Activated T-cell treated with anti-CD3 and anti-CD28 coated beads, Interleukin-2, amount 50 U/mL, for 4 hours (primary cell): ENCODE results near the gene AMD1. TPM values are rescaled to one million over a fixed set of nuclear protein-coding genes. Genes with fewer than 3 reads are reported as not detected.
"Not testable (repeated sequence)": the region's sequence is repeated elsewhere in the genome, so short reads cannot be mapped to it uniquely, and the experiment has no call there.

Experiments used
- ATAC-seq, 2 donors: fragments of 200-7000 bp; cut with Tn5 transposase; one replicate each; pipeline ENCODE4 v1.10.0; 2021
- DNase-seq: peaks from one replicate; pipeline ENCODE4 v3.0.0-alpha.2; 2020
- H3K27me3 Mint-ChIP-seq: one replicate; pipeline ENCODE4 v1.8.0; 2021; ENCODE audit warnings: low read depth, mixed read lengths
- H3K36me3 Mint-ChIP-seq: one replicate; pipeline ENCODE4 v1.8.0; 2022; ENCODE audit warnings: mixed read lengths; ENCODE audit not compliant: insufficient read depth
- H3K4me1 Mint-ChIP-seq: one replicate; pipeline ENCODE4 v1.8.0; 2021; ENCODE audit warnings: low read depth, mixed read lengths
- H3K4me3 Mint-ChIP-seq: one replicate; pipeline ENCODE4 v1.8.0; 2021; ENCODE audit warnings: mild to moderate bottlenecking, moderate library complexity, mixed read lengths
- H3K9me3 Mint-ChIP-seq: one replicate; pipeline ENCODE4 v1.8.0; 2021; ENCODE audit warnings: mixed read lengths
- total RNA-seq, 3 donors: library from RNA; stranded (reverse); gene quantifications; one replicate each; pipeline ENCODE4 v1.2.1, GENCODE V29; 2021

AMD1 gene
- 100 to 1,000 TPM; 131 to 142 (median 141) TPM for total RNA-seq

DNA sequence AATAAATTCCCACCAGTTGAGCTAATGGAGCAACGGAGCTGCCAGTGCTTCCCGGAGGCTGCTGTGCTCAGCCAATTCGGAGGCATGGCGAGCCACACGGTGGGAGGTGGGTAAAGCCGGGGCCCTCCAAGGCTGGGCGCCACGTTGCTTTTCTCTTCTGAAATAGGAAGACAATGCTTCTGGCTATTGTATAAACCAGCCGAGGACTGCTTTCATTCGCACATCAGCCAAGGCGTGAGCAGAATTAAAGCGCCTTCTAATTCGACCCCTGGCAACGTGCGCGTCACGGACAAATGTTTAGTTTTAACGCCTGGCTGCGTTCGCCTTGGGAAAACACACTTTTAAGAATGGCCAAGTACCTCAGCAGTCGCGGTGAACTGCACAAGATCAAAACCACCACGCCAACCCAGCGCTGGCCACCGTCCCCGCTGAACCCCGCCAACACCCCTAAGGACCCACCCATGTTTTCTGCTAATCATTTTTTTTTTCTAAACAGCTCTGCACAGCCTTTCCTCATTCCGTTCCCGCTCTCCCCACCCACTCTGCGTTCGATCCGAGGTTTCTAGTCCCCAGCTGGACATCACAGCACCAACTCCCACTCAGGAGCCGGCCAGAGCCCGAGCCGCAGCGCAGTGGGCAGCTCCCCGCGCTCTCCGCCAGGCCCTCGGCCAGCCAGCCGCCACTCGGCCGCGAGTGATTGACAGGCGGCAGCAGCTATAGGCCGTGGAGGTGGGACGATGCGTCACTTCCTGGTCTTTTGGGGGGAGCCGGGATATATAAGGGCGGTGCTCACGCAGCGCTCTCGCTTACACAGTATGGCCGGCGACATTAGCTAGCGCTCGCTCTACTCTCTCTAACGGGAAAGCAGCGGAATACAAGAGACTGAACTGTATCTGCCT lies at the start of gene AMD1:
Gene AMD1, plus strand, starts transcription at position 805 of the 899 bp plus-strand sequence. CDS start 321 bp downstream, outside the sequence.
- no peaks in the 10 kb centered on the region for H3K27me3 Mint-ChIP-seq

DNA sequence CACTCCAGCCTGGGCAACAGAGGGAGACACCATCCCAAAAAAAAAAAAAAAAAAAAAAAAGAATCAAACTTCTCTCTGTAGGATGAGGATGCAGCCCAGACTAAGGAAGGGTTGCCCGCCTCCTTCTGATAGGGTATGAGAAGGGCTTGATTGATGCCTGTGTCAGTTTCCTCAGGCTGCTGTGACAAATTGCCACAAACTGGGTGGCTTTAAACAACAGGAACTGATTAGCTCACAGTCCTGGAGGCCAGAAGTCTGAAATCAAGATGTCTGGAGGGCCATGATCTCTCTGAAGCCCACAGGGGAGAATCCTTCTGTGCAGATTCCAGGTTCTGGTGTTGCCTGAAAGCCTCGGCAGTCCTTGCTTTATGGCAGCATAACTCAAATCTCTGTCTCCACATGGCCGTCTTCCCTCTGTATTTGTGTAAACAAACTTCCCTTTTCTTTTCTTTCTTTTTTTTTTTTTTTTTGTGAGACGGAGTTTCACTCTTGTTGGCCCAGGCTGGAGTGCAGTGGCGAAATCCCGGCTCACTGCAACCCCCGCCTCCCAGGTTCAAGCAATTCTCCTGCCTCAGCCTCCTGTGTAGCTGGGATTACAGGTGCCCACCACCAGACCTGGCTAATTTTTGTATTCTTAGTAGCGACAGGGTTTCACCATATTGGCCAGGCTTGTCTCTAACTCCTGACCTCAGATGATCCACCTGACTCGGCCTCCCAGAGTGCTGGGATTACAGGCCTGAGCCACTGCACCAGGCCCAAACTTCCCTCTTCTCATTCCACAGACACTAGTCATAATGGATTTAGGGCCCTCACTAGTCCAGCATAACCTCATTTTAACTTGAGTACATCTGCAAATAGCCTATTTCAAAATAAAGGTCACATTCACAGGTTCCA lies 48.1 kb upstream of the AMD1 start:
- ATAC-seq: no peak
- no peak overlapping the region for H3K4me3 Mint-ChIP-seq
- no peaks in the 10 kb centered on the region for H3K4me1 Mint-ChIP-seq
- H3K27me3 Mint-ChIP-seq: no peaks in the 10 kb centered on the region
- no peak for DNase-seq
- no peaks in the 10 kb centered on the region for H3K9me3 Mint-ChIP-seq
- no peaks in the 10 kb centered on the region for H3K36me3 Mint-ChIP-seq

More for the DNA sequence above, at the start of gene AMD1:
- ATAC-seq: peak; percentile 70 to 71
- Mint-ChIP-seq H3K9me3 (no peaks in the 10 kb centered on the region), H3K4me3 (peak within 1 kb of the TSS; percentile 98), H3K36me3 (peaks cover 7% of the 10 kb centered on the region), H3K4me1 (peaks cover 26% of the 10 kb centered on the region)
- peak; percentile 94 for DNase-seq

DNA sequence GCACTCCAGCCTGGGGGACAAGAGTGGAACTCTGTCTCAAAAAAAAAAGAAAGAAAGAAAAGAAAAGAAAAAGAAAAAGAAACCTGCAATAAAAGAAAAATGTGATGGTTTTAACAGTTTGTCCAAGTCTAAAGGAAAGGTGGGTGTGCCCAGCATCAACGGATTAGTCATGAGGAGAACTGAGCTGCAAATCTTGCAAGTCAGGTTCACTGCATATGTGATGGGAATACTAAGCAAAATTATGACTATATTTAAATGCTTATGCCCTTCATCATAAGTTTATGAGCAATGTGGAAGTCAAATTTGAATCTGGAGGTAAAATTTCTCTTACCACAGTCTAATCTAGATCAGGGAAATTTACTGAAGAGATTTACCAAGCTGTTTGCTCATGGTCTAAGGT lies 46.2 kb upstream of the AMD1 start:
- H3K4me1 Mint-ChIP-seq: no peaks in the 10 kb centered on the region
- DNase-seq (no peak), ATAC-seq (no peak)
- H3K9me3 Mint-ChIP-seq: no peaks in the 10 kb centered on the region
- no peaks in the 10 kb centered on the region for H3K27me3 Mint-ChIP-seq
- no peak overlapping the region for H3K4me3 Mint-ChIP-seq
- no peaks in the 10 kb centered on the region for H3K36me3 Mint-ChIP-seq

DNA sequence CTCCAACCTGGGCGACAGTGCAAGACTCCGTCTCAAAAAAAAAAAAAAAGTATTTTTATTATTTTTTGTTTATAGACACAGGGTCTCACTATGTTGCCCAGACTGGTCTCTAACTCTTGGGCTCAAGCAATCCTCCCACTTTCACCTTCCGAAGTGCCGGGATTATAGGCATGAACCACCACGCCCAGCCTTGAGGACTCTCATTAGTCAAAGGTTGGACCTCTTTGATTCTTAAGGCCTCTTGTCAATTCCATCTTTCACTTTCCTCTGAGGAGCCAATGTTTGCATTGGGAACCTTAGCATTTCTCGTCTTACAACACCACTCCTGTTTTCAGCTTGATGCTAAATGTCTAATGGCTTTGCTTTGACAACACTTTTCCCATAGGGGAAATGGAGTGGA lies 43.2 kb upstream of the AMD1 start:
- ATAC-seq (no peak), DNase-seq (no peak)
- Mint-ChIP-seq H3K36me3 (no peaks in the 10 kb centered on the region), H3K27me3 (no peaks in the 10 kb centered on the region), H3K4me1 (no peaks in the 10 kb centered on the region), H3K9me3 (no peaks in the 10 kb centered on the region), H3K4me3 (no peak overlapping the region)

DNA sequence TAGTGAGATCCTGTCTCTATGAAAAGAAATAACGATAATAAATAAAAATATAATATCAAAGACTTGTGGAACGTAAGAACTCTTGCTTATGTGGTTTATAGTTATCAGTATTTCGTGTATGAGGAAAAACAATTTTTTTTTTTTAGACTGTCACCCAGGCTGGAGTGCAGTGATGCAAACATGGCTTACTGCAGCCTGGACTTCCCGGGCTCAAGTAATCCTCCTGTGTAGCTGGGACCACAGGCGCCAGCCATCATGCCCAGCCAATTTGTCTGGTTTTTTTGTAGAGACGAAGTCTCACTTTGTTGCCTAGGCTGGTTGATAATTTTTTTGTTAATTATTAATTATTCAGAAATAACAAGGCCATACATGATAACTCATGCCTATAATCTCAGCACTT lies 40.8 kb upstream of the AMD1 start:
- H3K27me3 Mint-ChIP-seq: no peaks in the 10 kb centered on the region
- ATAC-seq: no peak
- no peak for DNase-seq

DNA sequence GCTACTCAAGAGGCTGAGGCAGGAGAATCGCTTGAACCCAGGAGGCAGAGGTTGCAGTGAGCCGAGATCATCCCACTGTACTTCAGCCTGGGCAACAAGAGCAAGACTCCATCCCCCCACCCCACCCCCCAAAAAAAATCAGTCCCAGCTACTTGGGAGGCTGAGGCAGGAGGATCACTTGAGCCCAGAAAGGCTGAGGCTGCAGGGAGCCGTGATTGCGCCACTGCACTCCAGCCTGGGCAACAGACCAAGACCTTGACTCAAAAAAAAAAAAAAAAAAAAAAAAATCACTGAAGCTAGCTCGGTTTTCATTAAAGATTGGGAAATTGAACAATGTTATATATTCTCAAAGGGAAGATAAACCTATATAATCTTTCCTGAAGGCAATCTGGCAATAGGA lies 38.8 kb upstream of the AMD1 start:
- not testable (repeated sequence) for H3K27me3 Mint-ChIP-seq, H3K4me1 Mint-ChIP-seq, H3K9me3 Mint-ChIP-seq, H3K36me3 Mint-ChIP-seq, ATAC-seq, DNase-seq, H3K4me3 Mint-ChIP-seq

More for the DNA sequence above, 40.8 kb upstream of the AMD1 start:
- no peaks in the 10 kb centered on the region for H3K9me3 Mint-ChIP-seq
- H3K36me3 Mint-ChIP-seq: no peaks in the 10 kb centered on the region
- H3K4me3 Mint-ChIP-seq: no peak overlapping the region
- no peaks in the 10 kb centered on the region for H3K4me1 Mint-ChIP-seq

DNA sequence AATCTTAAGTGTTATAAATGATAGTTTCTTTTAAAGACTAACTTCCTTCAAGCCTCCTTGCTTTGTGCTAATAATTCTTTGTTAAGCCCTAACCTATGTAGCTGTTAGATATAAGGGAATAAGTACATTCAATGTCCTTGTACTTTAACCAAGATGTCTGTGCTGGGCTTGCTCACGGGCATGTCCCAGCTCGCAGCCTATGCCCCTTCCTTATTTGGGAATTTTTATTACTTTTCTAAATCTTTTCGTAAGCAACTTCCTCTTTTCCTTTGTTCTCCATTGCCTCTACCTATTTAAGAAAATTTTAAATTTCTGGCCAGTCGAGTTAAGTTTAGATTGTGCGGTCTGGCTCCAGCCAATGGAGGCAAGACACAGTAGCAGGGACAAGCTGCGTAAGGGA lies 33.3 kb upstream of the AMD1 start:
- ATAC-seq: no peak
- H3K4me3 Mint-ChIP-seq: no peak overlapping the region
- no peaks in the 10 kb centered on the region for H3K9me3 Mint-ChIP-seq
- no peak for DNase-seq
- H3K4me1 Mint-ChIP-seq: no peaks in the 10 kb centered on the region
- H3K27me3 Mint-ChIP-seq: no peaks in the 10 kb centered on the region
- no peaks in the 10 kb centered on the region for H3K36me3 Mint-ChIP-seq

DNA sequence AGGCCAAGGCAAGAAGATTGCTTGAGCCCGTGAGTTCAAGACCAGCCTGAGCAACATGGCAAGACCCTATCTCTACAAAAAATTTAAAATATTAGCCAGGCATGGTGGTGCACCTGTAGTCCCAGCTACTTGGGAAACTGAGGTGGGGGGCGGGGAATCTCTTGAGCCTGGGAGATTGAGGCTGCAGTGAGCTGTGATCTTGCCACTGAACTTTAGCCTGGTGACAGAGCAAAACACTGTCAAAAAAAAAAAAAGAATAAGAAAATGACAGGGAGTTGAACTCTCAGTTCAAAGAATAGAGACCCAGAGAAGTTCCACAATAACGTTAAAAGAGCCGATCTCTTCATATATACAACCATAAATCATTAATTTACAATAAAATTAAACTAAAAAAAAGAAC lies 24.8 kb upstream of the AMD1 start:
- Mint-ChIP-seq H3K27me3 (no peaks in the 10 kb centered on the region), H3K9me3 (no peaks in the 10 kb centered on the region), H3K4me1 (no peaks in the 10 kb centered on the region), H3K36me3 (no peaks in the 10 kb centered on the region), H3K4me3 (no peak overlapping the region)
- no peak for DNase-seq
- no peak for ATAC-seq

DNA sequence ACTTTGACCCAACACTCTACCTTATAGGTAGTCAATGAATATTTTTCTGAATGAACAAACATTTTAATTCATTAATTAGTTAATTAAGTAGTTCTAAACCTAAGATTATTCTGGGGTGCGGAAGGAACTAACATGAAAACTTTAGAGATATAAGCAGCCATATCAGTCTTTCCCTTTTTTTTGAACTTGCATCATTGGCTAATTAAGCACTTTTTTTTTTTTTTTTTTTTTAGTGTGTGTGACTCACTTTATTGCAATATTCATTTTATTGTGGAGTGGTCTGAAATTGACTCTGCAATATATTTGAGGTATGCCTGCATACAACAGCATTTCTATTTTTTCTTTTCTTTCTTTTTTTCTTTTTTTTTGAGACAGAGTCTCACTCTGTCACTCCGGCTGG lies 21.8 kb upstream of the AMD1 start:
- DNase-seq (no peak), ATAC-seq (no peak)
- H3K4me3 Mint-ChIP-seq: no peak overlapping the region
- H3K27me3 Mint-ChIP-seq: no peaks in the 10 kb centered on the region
- H3K36me3 Mint-ChIP-seq: no peaks in the 10 kb centered on the region
- H3K9me3 Mint-ChIP-seq: no peaks in the 10 kb centered on the region
- no peaks in the 10 kb centered on the region for H3K4me1 Mint-ChIP-seq

DNA sequence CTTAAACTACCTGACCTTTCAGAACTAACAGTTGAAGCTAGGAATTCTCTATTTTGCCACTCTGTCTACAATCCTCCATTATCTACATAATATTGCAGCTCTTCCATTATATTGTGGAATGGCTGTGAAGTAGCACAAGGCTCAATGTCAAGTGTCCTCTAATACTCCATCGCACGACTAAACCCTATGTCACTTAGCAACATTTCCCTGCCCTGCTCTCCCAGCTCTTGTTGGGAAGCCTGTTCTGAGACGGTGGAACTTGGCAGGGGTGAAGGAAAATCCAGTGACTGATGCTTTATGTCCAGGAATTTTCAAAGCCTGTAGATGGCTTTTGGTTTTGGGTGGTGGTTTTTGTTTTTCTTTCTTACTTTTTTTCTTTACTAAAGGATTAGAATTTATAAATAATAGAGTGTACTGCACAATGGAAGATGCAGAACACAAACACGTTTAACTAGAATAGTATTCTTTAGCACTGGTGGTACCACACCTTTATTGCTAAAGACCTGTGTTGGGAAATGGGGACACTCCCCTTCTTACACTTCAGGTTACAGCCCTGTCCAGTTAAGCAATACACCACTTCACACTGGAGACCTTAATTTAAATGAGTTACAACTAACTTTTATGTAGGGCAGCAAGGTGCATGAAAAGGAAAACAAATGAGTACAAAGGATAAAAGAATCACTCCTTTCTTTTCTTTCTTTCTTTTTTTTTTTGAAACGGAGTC lies 20.7 kb upstream of the AMD1 start:
- no peaks in the 10 kb centered on the region for H3K4me1 Mint-ChIP-seq
- H3K27me3 Mint-ChIP-seq: no peaks in the 10 kb centered on the region

DNA sequence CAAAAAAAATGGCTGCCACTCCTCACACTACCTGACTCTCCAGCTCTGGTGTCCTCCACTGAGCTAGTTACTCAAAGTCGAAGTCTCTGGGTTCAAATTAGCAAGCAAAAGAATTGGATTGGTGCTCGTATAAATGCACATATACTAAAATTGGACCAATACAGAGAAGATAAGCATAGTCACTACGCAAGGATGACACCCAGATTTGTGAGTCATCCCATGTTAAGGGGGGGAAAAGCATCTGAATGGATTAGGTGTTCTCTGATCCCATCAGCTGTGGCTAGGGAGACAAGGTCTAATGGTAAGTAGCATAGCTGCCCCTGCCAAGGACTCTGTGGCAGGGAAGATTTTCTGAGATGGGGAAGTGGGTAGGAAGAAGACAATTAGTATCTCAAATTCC lies 18.3 kb upstream of the AMD1 start:
- H3K27me3 Mint-ChIP-seq: no peaks in the 10 kb centered on the region
- no peak for ATAC-seq
- no peak overlapping the region for H3K4me3 Mint-ChIP-seq
- H3K36me3 Mint-ChIP-seq: no peaks in the 10 kb centered on the region
- no peaks in the 10 kb centered on the region for H3K9me3 Mint-ChIP-seq
- DNase-seq: no peak
- H3K4me1 Mint-ChIP-seq: peaks cover 2% of the 10 kb centered on the region

More for the DNA sequence above, 20.7 kb upstream of the AMD1 start:
- Mint-ChIP-seq H3K4me3 (no peak overlapping the region), H3K36me3 (no peaks in the 10 kb centered on the region), H3K9me3 (no peaks in the 10 kb centered on the region)
- DNase-seq (no peak), ATAC-seq (no peak)

DNA sequence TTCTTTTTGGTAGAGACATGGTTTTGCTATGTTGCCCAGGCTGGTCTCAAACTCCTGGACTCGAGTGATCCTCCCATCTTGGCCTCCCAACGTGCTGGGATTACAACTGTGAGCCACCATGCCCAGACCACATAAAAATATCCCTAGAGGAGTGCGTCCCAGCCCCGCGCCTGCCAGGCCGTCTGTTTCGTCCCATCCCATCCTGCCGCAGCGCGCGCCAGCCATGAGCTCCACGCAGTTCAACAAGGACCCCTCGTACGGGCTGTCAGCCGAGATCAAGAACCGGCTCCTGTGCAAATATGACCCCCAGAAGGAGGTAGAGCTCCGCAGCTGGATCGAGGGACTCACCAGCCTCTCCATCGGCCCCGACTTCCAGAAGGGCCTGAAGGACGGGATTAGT lies 16.6 kb upstream of the AMD1 start:
- no peak overlapping the region for H3K4me3 Mint-ChIP-seq
- no peaks in the 10 kb centered on the region for H3K36me3 Mint-ChIP-seq
- peaks cover 2% of the 10 kb centered on the region for H3K4me1 Mint-ChIP-seq
- DNase-seq (no peak), ATAC-seq (no peak)
- no peaks in the 10 kb centered on the region for H3K27me3 Mint-ChIP-seq
- no peaks in the 10 kb centered on the region for H3K9me3 Mint-ChIP-seq

DNA sequence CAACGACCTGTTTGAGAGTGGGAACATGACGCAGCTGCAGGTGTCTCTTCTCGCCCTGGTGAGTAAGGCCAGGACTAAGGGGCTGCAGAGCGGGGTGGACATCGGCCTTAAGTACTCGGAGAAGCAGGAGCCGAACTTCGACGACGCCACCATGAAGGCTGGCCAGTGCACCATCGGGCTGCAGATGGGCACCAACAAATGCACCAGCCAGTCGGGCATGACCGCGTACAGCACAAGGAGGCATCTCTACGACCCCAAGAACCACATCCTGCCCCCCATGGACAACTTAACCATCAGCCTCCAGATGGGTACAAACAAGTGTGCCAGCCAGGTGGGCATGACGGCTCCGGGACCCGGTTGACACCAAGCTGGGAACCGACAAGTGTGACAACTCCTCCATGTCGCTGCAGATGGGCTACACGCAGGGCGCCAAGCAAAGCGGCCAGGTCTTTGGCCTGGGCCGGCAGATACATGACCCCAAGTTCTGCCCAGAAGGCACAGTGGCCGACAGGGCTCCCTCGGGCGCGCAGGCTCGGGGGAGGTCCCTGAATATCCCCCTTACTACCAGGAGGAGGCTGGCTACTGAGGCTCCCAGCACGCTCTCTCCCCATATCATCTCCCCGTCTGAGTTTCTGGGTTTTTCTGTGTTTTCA lies 15.9 kb upstream of the AMD1 start:
- ATAC-seq: no peak
- Mint-ChIP-seq H3K36me3 (no peaks in the 10 kb centered on the region), H3K4me3 (no peak overlapping the region)

DNA sequence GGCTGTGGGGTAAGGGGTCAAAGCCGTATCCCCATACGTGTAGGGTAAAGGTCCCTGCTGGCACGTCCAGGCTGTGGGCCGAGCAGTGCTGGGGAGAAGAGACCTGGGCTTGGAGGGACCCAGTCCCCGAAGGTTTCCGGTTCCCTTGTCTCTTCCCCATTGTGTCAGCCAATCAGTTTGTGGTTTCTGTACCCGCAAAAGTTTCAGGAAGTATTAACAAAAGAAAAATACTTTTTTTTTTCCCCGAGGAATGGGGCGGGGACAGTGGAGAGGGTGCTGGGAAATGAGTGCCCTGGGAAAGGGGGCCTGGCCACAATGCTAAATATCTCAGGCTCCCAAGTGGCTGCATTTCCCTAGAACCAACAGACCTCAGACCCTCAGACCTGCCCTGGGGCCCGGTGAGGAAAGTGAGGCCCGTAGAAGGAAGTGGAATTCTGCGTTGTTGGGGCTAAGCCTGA lies 15.2 kb upstream of the AMD1 start:
- ATAC-seq (peak in 1 of 2 donors; percentile 27), DNase-seq (no peak)
- no peaks in the 10 kb centered on the region for H3K27me3 Mint-ChIP-seq
- H3K4me3 Mint-ChIP-seq: no peak overlapping the region
- H3K36me3 Mint-ChIP-seq: no peaks in the 10 kb centered on the region
- H3K4me1 Mint-ChIP-seq: peaks cover 2% of the 10 kb centered on the region
- no peaks in the 10 kb centered on the region for H3K9me3 Mint-ChIP-seq

More for the DNA sequence above, 15.9 kb upstream of the AMD1 start:
- Mint-ChIP-seq H3K27me3 (no peaks in the 10 kb centered on the region), H3K4me1 (peaks cover 2% of the 10 kb centered on the region), H3K9me3 (no peaks in the 10 kb centered on the region)
- no peak for DNase-seq
